Neural cell (in vitro differentiated cells): Measurements from ENCODE around the gene WDR31. TPM values are rescaled to one million over a fixed set of nuclear protein-coding genes. Genes with fewer than 3 reads are reported as not detected.

Experiments
- H2AFZ ChIP-seq: fragments of 200-600, 300-800 bp; sonication (generic), shearing (Covaris generic); 2 replicates; pipeline ENCODE4 v1.6.0; 2014; ENCODE audit warnings: low read depth, mild to moderate bottlenecking, antibody characterized with exemption, low read length, moderate library complexity
- H3F3A ChIP-seq: fragments of 200-600 bp; shearing (Covaris generic); 2 replicates; pipeline ENCODE4 v1.6.1; 2016; ENCODE audit warnings: mild to moderate bottlenecking, moderate library complexity, mixed read lengths, antibody characterized with exemption, low read length; ENCODE audit not compliant: insufficient read depth, poor library complexity, severe bottlenecking
- H3K27ac ChIP-seq: fragments of 200-600, 300-800 bp; sonication (generic), shearing (Covaris generic); 2 replicates; pipeline ENCODE4 v1.5.1; 2014; ENCODE audit warnings: mild to moderate bottlenecking, low read length, moderate library complexity
- H3K27me3 ChIP-seq: fragments of 300-800, 200-600 bp; sonication (generic), shearing (Covaris generic); 2 replicates; pipeline ENCODE4 v1.6.0; 2014; ENCODE audit warnings: mild to moderate bottlenecking, low read depth, low read length, moderate library complexity; ENCODE audit not compliant: insufficient read depth
- H3K36me3 ChIP-seq: fragments of 300-800, 200-600 bp; sonication (generic), shearing (Covaris generic); 2 replicates; pipeline ENCODE4 v1.5.1; 2014; ENCODE audit warnings: mild to moderate bottlenecking, antibody characterized with exemption, low read length, moderate library complexity; ENCODE audit not compliant: insufficient read depth
- H3K4me2 ChIP-seq: fragments of 300-800, 200-600 bp; sonication (generic), shearing (Covaris generic); 2 replicates; pipeline ENCODE4 v1.6.0; 2014; ENCODE audit warnings: mild to moderate bottlenecking, low read length
- H3K4me3 ChIP-seq: fragments of 300-800, 200-600 bp; sonication (generic), shearing (Covaris generic); 2 replicates; pipeline ENCODE4 v1.5.1; 2014; ENCODE audit warnings: mild to moderate bottlenecking, low read length, moderate library complexity
- H3K79me2 ChIP-seq: fragments of 200-600 bp; shearing (Covaris generic); replicated peaks from 2 replicates; pipeline ENCODE4 v1.6.0; 2014; ENCODE audit warnings: mild to moderate bottlenecking, low read length, moderate library complexity; ENCODE audit not compliant: insufficient read depth
- H3K9ac ChIP-seq: fragments of 300-800, 200-600 bp; sonication (generic), shearing (Covaris generic); 2 replicates; pipeline ENCODE4 v1.6.1; 2016; ENCODE audit warnings: mild to moderate bottlenecking, low read length, mixed read lengths
- H3K9me2 ChIP-seq: fragments of 200-600 bp; shearing (Covaris generic); 2 replicates; pipeline ENCODE4 v1.6.1; 2016; ENCODE audit warnings: mild to moderate bottlenecking, low read length, mixed read lengths; ENCODE audit not compliant: insufficient read depth
- H3K9me3 ChIP-seq: fragments of 200-600, 300-800 bp; sonication (generic), shearing (Covaris generic); 2 replicates; pipeline ENCODE4 v1.6.1; 2016; ENCODE audit warnings: mild to moderate bottlenecking, mixed run types, low read length, moderate library complexity, mixed read lengths
- H4K20me1 ChIP-seq: fragments of 200-600 bp; shearing (Covaris generic); 2 replicates; pipeline ENCODE4 v1.6.1; 2016; ENCODE audit warnings: mild to moderate bottlenecking, mixed run types; ENCODE audit not compliant: insufficient read depth
- CTCF ChIP-seq: fragments of 450-650 bp; IDR thresholded peaks from 2 replicates; pipeline ENCODE4 v1.5.1; 2014; ENCODE audit warnings: antibody characterized with exemption, mild to moderate bottlenecking, moderate library complexity; ENCODE audit not compliant: poor library complexity, severe bottlenecking
- EZH2 ChIP-seq: fragments of 200-600, 300-800 bp; shearing (Covaris generic), sonication (generic); IDR thresholded peaks from 2 replicates; pipeline ENCODE4 v1.6.1; 2014; ENCODE audit warnings: antibody characterized with exemption, low read length, borderline replicate concordance, mild to moderate bottlenecking; ENCODE audit not compliant: insufficient read depth, poor library complexity, severe bottlenecking
- MXI1 ChIP-seq: fragments of 450-650 bp; conservative IDR thresholded peaks from 2 replicates; pipeline ENCODE4 v1.6.1; 2014; ENCODE audit warnings: antibody characterized with exemption, mild to moderate bottlenecking; ENCODE audit not compliant: poor library complexity, severe bottlenecking
- POLR2AphosphoS5 ChIP-seq: IDR thresholded peaks from 2 replicates; pipeline ENCODE4 v1.6.1; 2012
- RAD21 ChIP-seq: fragments of 450-650 bp; conservative IDR thresholded peaks from 2 replicates; pipeline ENCODE4 v1.6.1; 2014; ENCODE audit warnings: antibody characterized with exemption, mild to moderate bottlenecking, moderate library complexity
- REST ChIP-seq: IDR thresholded peaks from 2 replicates; pipeline ENCODE4 v1.6.1; 2012; ENCODE audit warnings: borderline replicate concordance
- TAF1 ChIP-seq: IDR thresholded peaks from 2 replicates; pipeline ENCODE4 v1.6.1; 2012; ENCODE audit warnings: low read depth
- polyA plus RNA-seq: library from polyadenylated mRNA; depleted of rRNA; stranded (reverse); fragments of >200 nt; gene quantifications from 2 replicates; pipeline ENCODE4 v1.2.3, GENCODE V29; 2014

The WDR31 gene
- polyA plus RNA-seq, 1 donor from 2014 or later: 0.59 TPM

GRCh38 chr9:113373676-113374392 lies 33.8 kb upstream of the WDR31 start:
- Histone ChIP-seq H3K9me3 (no peaks in the 10 kb centered on the region), H3K27ac (no peak overlapping the region), H3K9me2 (no peaks in the 10 kb centered on the region), H3K9ac (no peak overlapping the region), H3K27me3 (no peaks in the 10 kb centered on the region), H3K4me2 (no peak overlapping the region), H4K20me1 (no peaks in the 10 kb centered on the region), H3K79me2 (no peaks in the 10 kb centered on the region), H2AFZ (no peak overlapping the region), H3K36me3 (no peaks in the 10 kb centered on the region), H3K4me3 (no peak overlapping the region), H3F3A (no peaks in the 10 kb centered on the region)
- TF ChIP-seq TAF1 (no peak), POLR2AphosphoS5 (no peak), REST (no peak), MXI1 (no peak), EZH2 (no peak), CTCF (no peak), RAD21 (no peak)

GRCh38 chr9:113373256-113373655 lies 33.2 kb upstream of the WDR31 start:
- Histone ChIP-seq H4K20me1 (no peaks in the 10 kb centered on the region), H3K27ac (no peak overlapping the region), H3K36me3 (no peaks in the 10 kb centered on the region), H3K4me2 (no peak overlapping the region), H3K4me3 (no peak overlapping the region), H2AFZ (no peak overlapping the region), H3K9me3 (no peaks in the 10 kb centered on the region), H3K9me2 (no peaks in the 10 kb centered on the region), H3F3A (no peaks in the 10 kb centered on the region), H3K79me2 (no peaks in the 10 kb centered on the region), H3K9ac (no peak overlapping the region), H3K27me3 (no peaks in the 10 kb centered on the region)
- TF ChIP-seq EZH2 (no peak), POLR2AphosphoS5 (no peak), REST (no peak)
